HG02884 (cell line): ENCODE results near the gene SNX6.
"Not testable (repeated sequence)": the region's sequence is repeated elsewhere in the genome, so short reads cannot be mapped to it uniquely, and the experiment has no call there.

Source experiments
- ATAC-seq: cut with Tn5 transposase; IDR thresholded peaks from one replicate; pipeline ENCODE4 v1.9.1; 2021; ENCODE audit warnings: mild to moderate bottlenecking, moderate library complexity; ENCODE audit not compliant: unreplicated experiment

Gene SNX6

DNA sequence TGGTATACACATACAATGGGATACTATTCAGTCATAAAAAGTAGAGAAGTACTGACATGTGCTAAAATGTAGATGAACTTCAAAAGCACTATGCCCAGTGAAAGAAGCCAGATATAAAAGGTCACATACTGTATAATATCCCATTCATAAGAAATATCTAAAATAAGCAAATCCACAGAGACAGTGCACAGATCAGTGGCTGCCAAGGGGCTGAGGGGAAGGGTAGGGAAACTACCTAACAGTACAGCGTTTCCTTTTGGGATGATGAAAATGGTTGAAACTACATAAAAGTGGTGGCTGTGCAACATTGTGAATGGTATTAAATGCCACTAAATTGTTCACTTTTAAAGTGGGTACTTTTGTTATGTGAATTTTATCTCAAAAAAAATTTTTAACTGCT is 102.4 kb downstream of the SNX6 start:
- ATAC-seq, result no peak

DNA sequence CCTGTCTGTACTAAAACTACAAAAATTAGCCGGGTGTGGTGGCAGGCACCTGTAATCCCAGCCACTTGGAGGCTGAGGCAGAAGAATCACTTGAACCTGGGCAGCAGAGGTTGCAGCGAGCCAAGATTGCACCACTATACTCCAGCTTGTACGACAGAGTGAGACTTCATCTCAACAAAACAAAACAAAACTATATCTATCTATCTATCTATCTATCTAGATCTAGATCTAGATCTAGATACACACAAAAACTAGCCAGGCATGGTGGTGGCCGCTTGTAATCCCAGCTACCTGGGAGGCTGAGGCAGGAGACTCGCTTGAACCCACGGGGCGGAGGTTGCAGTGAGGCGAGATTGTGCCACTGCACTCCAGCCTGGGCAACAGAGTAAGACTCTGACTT is 105.7 kb downstream of the SNX6 start:
- not testable (repeated sequence) for ATAC-seq

DNA sequence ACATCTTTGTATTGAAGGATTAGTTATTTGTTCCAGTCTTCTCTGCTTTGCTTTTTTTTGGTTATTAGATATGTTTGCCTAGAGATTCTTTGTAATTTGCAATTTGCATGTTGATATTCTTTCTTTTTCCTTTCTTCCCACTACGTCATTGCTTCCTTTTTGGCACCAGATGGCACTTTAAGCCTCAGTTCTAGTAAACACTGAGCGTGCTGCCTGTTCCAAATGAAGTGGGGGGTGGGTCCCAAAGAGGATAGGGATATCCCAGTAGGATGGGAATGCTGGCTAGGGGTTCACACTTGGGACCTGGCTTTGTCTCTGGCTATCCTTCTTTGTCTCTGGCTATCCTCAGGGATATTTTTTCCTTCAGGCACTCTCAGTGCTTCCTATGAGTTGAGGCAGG is 107.5 kb downstream of the SNX6 start:
- ATAC-seq, result no peak

GRCh38 chr14:34521071-34521470 is 108.9 kb downstream of the SNX6 start:
- not testable (repeated sequence) for ATAC-seq

DNA sequence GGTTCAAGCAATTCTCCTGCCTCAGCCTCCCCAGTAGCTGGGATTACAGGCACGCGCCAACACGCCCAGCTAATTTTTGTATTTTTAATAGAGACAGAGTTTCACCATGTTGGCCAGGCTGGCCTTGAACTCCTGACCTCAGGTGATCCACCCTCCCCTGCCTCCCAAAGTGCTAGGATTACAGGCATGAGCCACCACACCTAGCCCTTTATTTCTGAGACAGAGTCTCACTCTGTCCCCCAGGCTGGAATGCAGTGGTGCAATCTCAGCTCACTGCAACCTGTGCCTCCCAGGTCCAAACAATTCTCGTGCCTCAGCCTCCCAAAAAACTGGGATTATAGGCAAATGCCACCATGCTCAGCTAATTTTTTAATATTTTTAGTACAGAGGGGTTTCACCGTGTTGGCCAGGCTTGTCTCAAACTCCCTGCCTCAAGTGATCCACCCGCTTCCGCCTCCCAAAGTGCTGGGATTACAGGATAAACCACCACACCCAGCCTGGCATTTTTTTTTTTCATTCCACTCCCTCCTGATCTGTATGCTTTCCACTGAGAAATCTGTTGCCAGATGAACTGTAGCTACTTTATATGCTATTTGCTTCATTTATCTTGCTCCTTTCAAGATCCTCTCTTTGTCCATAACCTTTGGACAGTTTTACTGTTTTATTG is 109.5 kb downstream of the SNX6 start:
- ATAC-seq, result not testable (repeated sequence)
